Stimulated activated CD4-positive, alpha-beta T cell treated with anti-CD3 and anti-CD28 coated beads, TNF-alpha, amount 100 ng/mL, for 1 hour (primary cell): ENCODE measurements around the gene PRKCQ.

Experiments
- DNase-seq, 3 donors: peaks; one replicate each; pipeline ENCODE4 v3.0.0-alpha.2; 2020; ENCODE audit warnings: low read depth in 3 of 3, low spot score in 1 of 3

PRKCQ gene

DNA sequence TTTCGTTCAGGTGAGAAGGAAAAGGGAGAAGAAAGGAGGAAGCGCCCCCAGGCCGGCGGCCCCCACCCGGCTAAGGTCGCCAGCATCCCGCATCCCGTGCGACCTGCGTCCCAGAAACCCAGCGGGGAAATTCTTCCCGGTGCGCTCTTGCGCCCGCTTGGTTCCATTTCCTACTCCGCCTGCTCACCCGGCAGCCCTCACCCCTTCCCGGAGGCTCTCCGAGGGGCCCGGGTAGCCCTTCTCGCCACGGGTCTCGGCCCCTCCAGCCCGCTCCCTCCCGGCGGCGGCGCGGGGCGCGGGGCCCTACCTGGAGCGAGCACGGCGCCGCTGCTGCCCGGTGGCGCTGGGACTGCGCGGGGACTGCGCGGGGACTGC is at the start of gene PRKCQ:
TSS of gene PRKCQ (minus strand) at position 373 of the 375 bp plus-strand sequence. CDS start 65,141 bp downstream, outside the sequence.
- DNase-seq: no peak

DNA sequence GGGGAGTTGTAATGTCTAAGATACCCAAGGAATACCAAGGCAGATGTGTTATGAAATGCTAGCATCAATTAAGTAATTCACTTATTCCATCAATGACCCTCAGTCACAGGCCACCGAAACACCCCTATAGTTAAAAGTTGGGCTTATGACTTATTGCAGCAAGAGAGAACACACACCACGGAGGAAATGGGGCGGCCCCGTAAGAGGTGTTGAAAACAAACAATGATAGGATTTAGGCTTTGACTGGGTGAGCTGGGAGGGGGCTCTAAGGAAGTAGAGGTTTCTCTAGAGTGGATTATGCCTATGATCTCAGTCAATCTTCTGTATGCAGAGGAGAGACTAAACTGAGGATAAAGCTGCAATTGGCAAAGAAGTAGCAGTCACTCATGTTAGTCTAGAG is 45.4 kb upstream of the PRKCQ start:
- DNase-seq: no peak

DNA sequence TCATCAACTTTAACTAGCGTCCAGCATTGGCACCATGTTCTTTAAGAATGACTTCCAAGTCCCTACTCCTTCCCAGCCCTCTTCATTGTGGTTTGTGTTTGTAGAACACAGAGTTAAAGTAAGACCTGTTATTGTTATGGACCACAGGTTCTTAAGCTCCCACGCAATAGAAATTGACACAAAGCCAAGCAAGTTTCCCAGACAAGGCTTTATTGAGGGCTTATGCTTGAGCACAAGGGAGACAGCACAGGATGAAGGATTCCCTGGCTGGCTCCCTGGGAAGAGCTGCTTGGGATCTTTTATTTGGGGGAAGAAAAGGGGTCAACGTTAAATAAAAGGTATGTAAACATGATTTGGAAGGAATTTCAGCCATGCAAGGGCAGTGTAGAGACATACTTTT is 44.3 kb upstream of the PRKCQ start:
- no peak for DNase-seq

DNA sequence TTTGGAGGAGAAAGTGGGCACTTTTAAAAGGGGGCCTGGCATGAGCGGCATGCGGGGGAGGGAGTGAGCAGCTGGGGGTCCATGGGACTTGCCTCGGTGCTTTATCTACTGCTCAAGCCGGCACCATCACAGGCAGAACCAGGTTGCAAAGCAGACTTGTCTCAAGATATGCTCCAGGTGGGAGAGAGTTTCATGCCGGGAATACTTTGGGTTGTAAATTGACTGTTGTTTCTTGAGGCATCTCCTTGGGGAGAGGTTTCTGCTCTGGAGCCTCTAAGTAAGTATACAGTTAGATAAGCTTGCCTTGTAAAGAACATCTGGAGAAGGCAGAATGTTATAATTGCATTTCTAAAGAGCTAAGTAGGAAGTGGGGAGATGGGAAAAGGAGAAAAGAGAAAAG is 42.8 kb upstream of the PRKCQ start:
- DNase-seq: no peak

DNA sequence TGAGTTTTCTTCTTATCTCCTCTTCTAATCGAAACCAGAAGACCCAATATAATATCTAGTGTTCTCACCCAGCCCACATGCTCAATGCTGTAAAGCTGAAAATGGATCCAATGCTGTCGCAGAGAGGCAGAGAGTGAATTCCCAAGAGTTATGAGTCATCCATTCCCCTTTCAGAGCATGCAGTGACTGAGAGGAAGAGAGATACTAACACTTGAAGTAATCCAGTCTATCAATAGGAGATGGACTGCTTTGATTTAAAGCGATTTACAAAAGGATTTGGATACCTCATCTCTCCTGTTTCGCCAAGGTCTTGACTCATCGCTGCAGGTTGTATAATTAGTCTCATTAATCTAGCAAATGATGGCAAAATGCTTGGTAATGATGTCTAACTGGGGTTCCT is 41.5 kb upstream of the PRKCQ start:
- DNase-seq: no peak

DNA sequence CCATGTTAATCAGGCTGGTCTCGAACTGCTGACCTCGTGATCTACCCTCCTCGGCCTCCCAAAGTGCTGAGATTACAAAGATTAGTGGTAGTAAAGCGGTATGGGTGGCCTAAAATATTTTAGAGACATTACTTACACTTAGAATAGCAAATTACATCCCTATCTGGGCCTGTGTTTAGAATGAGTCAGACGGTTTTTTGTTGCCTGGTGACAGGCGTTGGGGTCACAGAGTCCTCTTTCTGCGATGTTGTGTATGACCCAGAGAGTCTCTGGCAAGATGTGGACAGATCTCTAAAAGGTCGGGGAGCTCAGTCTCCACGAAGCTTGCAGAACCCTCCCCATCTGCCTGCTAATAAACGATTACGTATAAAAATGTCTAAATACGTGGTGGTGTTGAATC is 39.6 kb upstream of the PRKCQ start:
- DNase-seq: no peak

DNA sequence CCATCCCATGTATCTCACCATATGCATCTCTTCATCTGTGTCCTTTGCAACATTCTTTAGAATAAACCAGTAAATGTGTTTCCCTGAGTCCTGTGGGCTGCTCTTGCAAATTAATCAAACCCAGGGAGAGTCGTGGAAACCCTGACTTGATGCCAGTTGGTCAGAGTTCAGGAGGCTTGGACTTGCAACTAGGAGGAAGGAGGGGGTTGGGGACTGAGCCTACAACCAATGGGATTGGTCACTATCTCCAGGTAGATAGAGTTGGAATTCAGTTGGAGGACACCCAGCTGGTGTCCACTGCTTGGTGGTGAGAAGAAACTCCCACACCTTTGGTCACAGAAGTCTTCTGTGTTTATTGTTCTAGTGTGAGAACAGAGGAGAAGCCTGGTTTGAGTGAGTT is 38.3 kb upstream of the PRKCQ start:
- DNase-seq: no peak

DNA sequence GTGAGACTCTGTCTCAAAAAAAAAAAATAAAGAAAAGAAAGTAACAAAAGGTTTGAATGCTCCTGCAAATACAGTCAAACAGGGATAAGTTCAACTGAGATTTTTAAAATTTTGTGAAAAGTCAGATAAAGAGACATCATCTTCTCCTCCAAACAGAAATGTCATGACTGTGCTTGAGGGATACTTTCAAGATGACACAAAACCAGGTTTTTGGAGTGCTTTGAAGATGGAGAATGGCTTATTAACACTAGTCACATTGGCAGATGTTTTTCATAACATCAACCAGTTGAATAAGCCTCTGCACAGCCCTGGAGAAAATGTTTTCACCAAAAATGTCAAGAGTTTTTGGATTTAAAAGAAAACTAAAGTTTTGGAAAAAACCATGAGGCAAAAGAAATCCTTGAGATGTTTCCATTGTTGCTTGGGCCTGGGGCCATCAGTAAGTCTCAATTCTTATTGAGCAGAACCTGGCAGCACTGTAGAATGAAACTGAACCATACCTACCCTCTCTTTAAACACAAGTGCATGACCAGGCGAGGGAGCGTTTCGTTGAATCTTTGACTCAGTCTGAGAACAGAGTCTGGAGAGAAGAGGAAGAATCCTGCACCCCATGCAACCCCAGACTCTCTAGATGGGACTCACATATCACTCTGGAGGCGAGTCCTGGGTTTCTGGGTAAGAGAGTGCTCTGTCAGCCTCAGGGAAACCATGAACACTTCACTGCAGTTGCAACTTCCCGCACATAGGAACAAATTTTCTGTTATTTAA is 37.4 kb upstream of the PRKCQ start:
- DNase-seq: no peak

DNA sequence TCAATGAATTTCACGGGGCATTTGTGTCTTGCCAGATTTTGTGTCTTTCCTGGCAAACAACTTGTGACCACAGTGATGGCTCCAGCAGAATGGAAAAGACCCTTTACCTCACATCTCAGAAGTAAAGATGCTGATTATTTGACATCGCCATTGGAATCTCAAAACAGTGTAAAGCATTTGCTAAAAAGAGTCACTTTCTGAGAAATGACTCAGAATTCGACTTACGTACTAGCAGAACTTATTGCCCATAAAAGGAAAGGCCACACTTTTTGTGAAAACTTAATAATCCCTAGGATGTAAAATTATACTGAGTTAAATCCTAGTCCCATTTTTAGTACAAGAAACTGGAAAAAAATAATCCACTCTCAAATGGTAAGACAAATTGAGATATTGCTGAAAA is 35.9 kb upstream of the PRKCQ start:
- no peak for DNase-seq

DNA sequence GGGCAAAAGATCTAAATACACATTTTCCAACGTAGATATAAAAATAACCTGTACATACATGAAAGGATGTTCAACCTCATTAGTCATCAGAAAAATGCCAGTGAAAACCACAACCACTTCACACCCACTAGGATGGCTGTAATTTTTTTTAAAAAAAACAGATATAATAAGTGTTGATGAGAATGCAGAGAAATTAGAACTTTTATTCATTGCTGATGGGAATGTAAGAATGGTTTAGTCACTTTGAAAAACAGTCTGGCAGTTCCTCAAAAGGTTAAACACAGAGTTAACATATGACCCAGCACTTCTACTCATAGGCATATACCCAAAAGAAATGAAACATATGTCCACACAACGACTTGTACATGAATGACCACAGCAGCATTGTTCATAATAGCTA is 32.3 kb upstream of the PRKCQ start:
- DNase-seq: no peak

DNA sequence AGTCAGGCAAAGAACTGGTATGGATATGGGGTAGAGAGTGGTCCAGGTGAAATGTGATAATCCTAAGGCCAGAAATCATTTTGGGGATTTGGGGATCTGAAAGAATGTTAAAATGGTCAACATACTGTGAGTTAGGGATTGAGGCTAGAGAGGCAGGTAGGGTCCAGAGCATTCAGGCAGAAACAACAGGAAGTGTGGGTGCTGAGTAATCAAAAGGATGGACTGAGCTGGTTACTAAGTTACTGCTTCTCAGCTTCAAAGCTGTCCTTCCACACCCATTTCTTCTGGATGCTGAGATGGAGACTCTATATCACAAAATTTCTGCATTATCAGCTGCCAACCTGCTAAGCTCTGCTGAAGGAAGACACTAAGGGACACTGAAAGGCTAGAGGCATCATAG is 30.6 kb upstream of the PRKCQ start:
- no peak for DNase-seq

DNA sequence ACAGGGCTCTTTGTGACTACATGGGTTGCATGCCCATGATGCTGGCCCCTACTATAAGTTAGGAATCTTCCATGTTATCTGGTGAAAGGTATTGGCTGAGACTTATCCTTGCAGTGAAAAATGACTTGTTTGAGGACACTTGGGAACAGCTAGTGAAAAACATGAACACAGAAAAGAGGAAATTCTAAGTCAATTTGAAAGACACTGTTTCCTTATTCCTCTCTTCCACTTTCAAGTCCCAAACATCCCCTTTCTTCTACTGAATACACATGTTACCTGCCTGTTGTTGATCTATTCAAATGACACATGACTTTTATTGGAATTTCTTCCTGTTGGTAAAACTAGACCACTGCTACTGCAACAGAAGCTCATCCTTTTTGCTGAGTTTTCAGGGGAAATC is 29.5 kb upstream of the PRKCQ start:
- no peak for DNase-seq

DNA sequence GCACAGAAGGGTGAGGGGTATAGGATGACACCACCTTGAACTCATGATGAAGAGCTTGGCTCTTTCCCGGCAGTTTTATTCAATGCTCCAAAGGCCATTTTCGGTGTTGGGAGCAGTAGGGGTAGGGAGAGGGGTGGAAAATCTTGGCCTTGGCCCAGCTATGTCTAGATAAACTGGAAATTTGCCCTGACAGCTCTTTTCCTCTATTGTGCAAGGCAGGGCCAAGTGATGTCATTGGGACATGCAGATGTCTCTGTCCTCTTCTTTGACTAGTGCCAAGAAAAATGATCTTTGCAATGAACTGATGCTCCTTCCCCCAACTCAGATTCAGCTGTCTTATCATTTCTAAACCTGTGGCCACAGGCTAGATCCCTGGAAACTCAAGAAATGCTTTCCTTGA is 27.7 kb upstream of the PRKCQ start:
- DNase-seq: no peak

DNA sequence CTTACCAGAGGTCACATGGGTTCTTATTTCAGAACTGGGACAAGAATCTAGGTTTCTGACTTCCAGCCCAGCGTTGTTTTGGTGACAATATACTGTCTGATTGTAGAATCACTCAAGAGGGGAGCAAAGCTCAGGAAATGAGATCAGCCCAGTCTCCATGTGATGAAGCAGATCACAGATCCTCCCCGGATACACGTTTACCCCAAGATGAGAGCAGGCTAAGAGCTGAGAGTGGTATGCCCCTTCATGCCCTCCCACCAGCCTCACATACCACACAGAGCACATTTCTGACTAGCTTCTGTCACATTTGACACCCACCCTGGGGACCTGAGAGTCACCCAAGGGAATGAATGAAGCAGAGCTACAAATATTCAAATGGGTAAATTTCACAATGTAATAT is 27.1 kb upstream of the PRKCQ start:
- DNase-seq: no peak

DNA sequence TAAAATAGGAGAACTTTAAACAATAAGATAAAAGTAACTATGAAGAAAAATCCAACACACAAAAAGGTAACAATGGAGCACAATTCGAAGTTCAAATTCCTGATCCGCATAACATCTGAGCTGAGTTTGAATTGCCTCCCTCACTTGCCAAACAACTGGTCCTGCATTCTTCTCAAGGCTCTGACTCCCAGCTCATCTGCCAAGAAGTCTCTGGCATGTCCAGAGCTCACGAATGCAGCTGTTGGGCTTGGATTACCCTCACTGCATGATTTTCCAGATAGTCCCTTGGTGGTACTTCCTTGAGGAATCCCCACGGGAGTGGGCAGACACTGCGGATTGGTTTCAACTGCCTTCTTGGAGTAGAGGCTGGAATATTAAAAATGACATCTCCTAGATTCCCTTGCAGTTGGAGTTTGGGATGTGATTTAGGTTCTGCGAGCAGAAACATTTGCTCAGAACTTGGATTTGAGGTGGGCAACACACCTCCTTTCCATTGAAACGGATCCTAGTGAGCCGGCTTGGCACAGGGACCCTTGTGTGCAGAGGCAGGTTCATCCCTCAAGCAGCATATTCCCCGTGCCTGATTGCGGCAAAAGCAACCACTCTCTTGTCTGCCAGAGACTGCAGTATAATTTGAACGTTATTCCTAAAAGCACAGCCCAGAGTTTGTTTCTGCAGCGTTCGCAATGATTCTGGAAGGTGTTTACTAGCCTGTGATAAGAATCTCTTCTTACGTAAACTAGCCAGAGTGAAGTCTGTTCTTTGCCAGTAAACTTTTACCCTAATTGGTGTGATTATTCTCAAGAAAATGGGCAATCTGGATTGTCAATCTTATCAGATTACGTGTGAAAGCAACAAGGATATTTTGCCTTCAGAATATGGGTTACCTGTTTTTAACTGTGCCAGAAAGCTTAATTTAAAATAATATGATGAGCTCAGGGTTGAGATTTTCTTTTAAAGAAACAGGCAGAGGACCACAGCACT is 23.4 kb upstream of the PRKCQ start:
- no peak for DNase-seq

DNA sequence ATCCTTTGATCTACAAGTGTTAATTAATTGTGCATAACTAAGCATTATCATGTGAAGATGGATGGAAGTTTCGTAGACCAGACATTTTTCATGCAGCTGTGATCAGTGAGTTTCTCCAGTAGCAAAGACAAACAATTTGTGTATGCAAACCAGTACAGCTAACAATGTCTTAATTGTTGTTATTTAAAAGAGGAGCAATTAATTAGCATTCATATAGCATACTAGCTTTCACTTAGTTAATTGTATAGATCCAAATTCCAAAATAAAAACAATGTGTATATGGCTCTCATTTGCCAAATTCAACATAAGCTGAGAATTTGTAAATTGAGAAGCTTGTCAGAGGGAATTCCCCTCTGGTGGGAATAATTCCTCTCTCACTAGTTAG is 22.6 kb upstream of the PRKCQ start:
- DNase-seq: no peak

DNA sequence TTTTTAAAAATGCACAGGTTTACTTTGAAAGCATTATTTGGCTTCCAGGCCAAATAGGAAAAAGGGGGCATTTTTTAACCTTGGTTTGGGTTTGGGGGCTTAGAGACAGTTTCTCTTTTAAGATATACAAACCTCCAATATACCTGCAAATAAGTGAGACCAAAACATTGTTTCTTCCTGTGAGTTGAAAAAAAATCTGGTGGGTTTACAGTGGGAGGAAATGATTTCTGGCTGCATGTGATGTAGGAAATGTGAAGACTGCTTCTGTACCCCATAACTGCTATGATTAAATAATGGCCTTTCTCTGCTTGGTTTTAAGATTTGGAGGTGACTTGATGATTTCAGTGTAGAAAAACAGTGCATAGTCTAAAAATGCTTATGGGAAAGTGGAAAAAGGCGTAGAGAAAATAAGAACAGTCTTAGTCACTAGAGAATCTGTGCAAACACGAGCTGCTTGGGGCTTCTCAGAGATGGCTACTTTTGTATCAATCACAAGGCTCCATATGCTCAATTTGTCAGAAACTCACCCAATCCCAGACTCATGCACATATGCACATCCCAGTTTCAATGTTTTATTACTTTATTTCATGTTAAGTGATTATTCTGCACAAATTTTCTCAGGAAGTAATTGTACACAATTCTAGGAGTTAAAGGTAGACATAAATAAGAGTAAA is 22.1 kb upstream of the PRKCQ start:
- DNase-seq: no peak

DNA sequence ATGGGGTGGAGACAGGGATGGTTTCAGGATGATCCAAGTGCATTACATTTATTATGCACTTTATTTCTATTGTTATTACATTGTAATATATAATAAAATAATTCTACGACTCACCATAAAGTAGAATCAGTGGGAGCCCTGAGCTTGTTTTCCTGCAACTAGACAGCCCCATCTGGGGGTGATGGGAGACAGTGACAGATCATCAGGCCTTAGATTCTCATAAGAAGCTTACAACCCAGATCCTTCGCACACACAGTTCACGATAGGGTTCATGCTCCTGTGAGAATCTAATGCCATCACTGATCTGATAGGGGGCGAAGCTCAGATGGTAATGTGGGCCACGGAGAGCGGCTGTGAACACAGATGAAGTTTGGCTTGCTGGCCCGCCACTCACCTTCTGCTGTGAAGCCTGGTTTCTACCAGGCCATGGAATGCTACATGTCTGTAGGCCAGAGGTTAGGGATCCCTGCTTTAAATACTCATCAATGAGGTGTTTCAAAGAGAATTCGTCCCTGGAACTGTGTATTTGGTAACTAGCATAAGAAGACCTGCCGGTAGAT is 21.2 kb upstream of the PRKCQ start:
- DNase-seq: no peak

DNA sequence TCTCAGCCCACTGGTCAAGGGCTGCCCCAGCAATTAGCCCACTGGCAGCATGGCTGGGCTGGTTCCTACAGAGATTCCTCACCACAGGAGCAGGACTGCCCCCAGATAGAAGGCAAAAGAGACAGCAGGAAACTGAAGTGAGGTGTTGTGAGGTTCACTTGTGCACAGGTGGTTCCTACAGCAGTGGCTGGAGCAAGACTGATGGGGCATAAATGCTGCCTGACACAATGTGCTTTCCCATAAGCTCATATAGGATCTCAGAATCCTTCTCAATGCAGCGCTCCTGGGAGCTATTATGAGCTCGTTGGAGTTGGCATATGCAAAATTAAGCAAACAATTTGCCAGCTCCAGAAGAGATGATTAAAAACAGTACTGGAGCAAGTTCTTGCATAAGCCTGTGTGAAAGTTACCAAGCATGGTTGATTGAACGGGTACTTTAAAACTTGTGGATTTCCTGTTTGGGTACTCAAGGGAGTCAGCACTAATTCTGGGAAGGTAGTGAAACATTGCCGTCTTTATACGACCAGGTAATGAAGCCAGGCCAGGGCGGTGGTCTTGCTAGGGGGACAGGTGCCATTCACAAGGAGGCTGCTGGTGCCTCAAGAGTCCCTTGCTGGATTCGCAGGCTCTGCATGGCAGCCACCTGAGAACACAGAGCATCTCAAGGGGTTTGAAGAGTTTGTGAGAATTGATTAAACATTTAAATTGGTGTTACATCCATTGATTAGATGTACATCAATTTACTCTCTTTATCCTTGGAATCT is 20.3 kb upstream of the PRKCQ start:
- no peak for DNase-seq

DNA sequence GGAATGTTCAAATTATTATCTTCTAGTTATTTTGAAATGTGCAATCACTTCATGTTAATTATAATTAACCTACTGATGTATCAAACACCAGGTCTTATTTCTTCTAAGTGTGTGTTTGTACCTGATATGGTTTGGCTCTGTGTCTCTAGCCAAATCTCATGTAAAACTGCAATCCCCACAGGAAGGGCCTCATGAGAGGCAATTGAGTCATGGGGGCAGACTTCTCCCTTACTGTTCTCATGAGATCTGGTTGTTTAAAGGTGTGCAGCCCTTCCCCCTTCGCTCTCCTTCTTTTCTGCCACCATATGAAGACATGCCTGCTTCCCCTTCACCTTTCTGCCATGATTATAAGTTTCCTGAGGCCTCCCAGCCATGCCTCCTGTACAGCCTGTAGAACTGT is 18.6 kb upstream of the PRKCQ start:
- DNase-seq: no peak

DNA sequence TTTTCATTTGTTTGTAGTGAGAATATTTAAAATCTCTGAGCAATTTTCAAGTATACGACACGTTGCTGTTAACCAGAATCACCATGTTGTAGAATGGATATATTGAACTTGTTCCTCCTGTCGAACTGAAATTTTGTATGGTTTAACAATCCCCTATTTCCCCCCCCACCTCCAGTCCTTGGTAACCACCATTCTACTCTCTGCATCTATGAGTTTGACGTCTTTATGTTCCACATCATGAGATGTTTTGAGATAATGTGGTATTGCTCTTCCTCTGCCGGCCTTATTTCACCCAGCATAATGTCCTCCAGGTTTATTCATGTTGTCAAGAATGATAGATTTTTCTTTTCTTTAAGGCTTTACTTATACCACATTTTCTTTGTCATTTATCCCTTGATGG is 17.4 kb upstream of the PRKCQ start:
- no peak for DNase-seq
